Erythroblast (primary cell): Measurements from ENCODE around the gene DOCK9.

Source experiments
- GATA1 ChIP-seq: IDR thresholded peaks from 2 replicates; pipeline ENCODE4 v1.6.1; 2011; ENCODE audit warnings: low read depth, mild to moderate bottlenecking, control low read depth, low read length, moderate library complexity
- POLR2A ChIP-seq: IDR thresholded peaks from 2 replicates; pipeline ENCODE4 v1.6.1; 2011; ENCODE audit warnings: mild to moderate bottlenecking, low read length

- no peak for TF ChIP-seq POLR2A
- TF ChIP-seq GATA1 = no peak
Measured at GRCh38 chr13:98879127-98879520, 98.7 kb downstream of the DOCK9 start.
